CD4-positive, alpha-beta memory T cell (primary cell): ENCODE data around the gene CD34. TPM values are rescaled to one million over a fixed set of nuclear protein-coding genes. Genes with fewer than 3 reads are reported as not detected.

Experiments
- CTCF ChIA-PET: fragments of 350-600 bp; sonication (Branson Sonifier 250); formaldehyde crosslinking; loops from one replicate; lab custom pipeline; 2021; ENCODE audit warnings: inconsistent platforms; ENCODE audit not compliant: partially characterized antibody; lab: Charles Lee
- POLR2A ChIA-PET: fragments of 350-600 bp; sonication (Branson Sonifier 250); formaldehyde crosslinking; loops from one replicate; lab custom pipeline; 2021; ENCODE audit not compliant: partially characterized antibody; lab: Charles Lee
- DNase-seq, 5 donors: peaks; one replicate each; pipeline versions ENCODE4 v3.0.0 to v3.0.0-alpha.2; 2020 to 2022; ENCODE audit warnings: mixed read lengths in 1 of 5
- H3K27ac ChIP-seq: one replicate; pipeline ENCODE4 v1.7.0; 2013; ENCODE audit warnings: low read depth, low read length
- H3K27me3 ChIP-seq: 2 replicates; pipeline ENCODE4 v1.7.0; 2013; ENCODE audit warnings: mild to moderate bottlenecking, low read length, moderate library complexity; ENCODE audit not compliant: insufficient read depth
- H3K36me3 ChIP-seq: 2 replicates; pipeline ENCODE4 v1.7.0; 2013; ENCODE audit warnings: mild to moderate bottlenecking, low read length, moderate library complexity; ENCODE audit not compliant: insufficient read depth
- H3K4me1 ChIP-seq: 2 replicates; pipeline ENCODE4 v1.7.0; 2013; ENCODE audit warnings: mild to moderate bottlenecking, low read length, moderate library complexity; ENCODE audit not compliant: insufficient read depth
- H3K4me3 ChIP-seq, 2 donors: one replicate each; pipeline ENCODE4 v1.7.0; 2013; ENCODE audit warnings: low read length in 2 of 2, mild to moderate bottlenecking in 1 of 2
- H3K9me3 ChIP-seq, 2 donors: one replicate each; pipeline ENCODE4 v1.7.0; 2013; ENCODE audit warnings: low read length in 2 of 2, control low read depth in 1 of 2; ENCODE audit not compliant: control insufficient read depth in 1 of 2
- H3K27ac Mint-ChIP-seq, 7 donors: one replicate each; pipeline ENCODE4 v1.8.0; 2020 to 2021; ENCODE audit warnings: mixed read lengths in 7 of 7, mild to moderate bottlenecking in 6 of 7, inconsistent platforms in 3 of 7, moderate library complexity in 3 of 7
- H3K27me3 Mint-ChIP-seq, 2 donors: one replicate each; pipeline ENCODE4 v1.8.0; 2020 to 2021; ENCODE audit warnings: mixed read lengths in 2 of 2
- H3K36me3 Mint-ChIP-seq, 2 donors: one replicate each; pipeline ENCODE4 v1.8.0; 2020 to 2021; ENCODE audit warnings: mixed read lengths in 2 of 2, inconsistent platforms in 1 of 2, mild to moderate bottlenecking in 1 of 2
- H3K4me1 Mint-ChIP-seq, 4 donors: one replicate each; pipeline ENCODE4 v1.8.0; 2020 to 2021; ENCODE audit warnings: mixed read lengths in 4 of 4, mild to moderate bottlenecking in 1 of 4
- H3K4me3 Mint-ChIP-seq, 8 donors: one replicate each; pipeline ENCODE4 v1.8.0; 2020 to 2021; ENCODE audit warnings: mixed read lengths in 8 of 8, mild to moderate bottlenecking in 7 of 8, moderate library complexity in 6 of 8, inconsistent platforms in 3 of 8
- H3K9me3 Mint-ChIP-seq, 8 donors: one replicate each; pipeline ENCODE4 v1.8.0; 2020 to 2021; ENCODE audit warnings: mixed read lengths in 8 of 8, mild to moderate bottlenecking in 5 of 8, inconsistent platforms in 3 of 8, moderate library complexity in 1 of 8
- intact Hi-C: fragments of 100-400 bp; cut with micrococcal nuclease; formaldehyde crosslinking; loops from one replicate; pipeline ENCODE4 v1.15.1; 2023
- polyA plus RNA-seq, 2 donors: library from polyadenylated mRNA; unstranded; fragments of 300-500 nt; fragmentation: Illumina TruSeq; gene quantifications; one replicate each; pipeline ENCODE4 v1.2.3, GENCODE V29; 2021
- total RNA-seq, 2 experiments: library from RNA; stranded (reverse); gene quantifications; one replicate each; pipeline ENCODE4 v1.2.3, GENCODE V29; 2021

CD34 gene
- total and polyA plus RNA-seq, 4 experiments from 2014 or later, result 0.03 TPM; not detected in 3

- Mint-ChIP-seq H3K9me3 (no peaks in the 10 kb centered on the region), H3K4me3 (peak overlapping the region; percentile 91 to 98 (median 96)), H3K36me3 (peaks cover 15 to 52% of the 10 kb centered on the region in 2 donors), H3K27me3 (no peaks in the 10 kb centered on the region), H3K4me1 (peaks cover 71 to 94% (median 78%) of the 10 kb centered on the region in 4 donors), H3K27ac (peak overlapping the region; percentile 87 to 95 (median 93))
- CTCF ChIA-PET, result interaction anchor here (1.0 to 19.5 kb wide), 11 partner anchors 9 to 114 kb away, joined by 3 to 494 read pairs (median 19); partner anchors contain the start of gene CD46
- Histone ChIP-seq H3K4me3 (peak overlapping the region; percentile 70 to 79), H3K27me3 (no peaks in the 10 kb centered on the region), H3K4me1 (peaks cover 87% of the 10 kb centered on the region), H3K27ac (peak overlapping the region; percentile 81), H3K36me3 (peaks cover 3% of the 10 kb centered on the region), H3K9me3 (no peaks in the 10 kb centered on the region)
- POLR2A ChIA-PET, result interaction anchor here (1.5 to 16.6 kb wide), 8 partner anchors 12 to 115 kb away, joined by 4 to 374 read pairs (median 8); no protein-coding TSS in a partner anchor
- intact Hi-C loops, result loop anchor here (1.0 to 5.0 kb wide), 3 partner anchors 15 to 115 kb away; partner anchors contain the start of gene CD46
- DNase-seq, result peak; percentile 37 to 61 (median 44)
These were observed 43.5 kb downstream of the CD34 start for GRCh38 chr1:207867136-207868109.

- no peaks in the 10 kb centered on the region for H3K9me3 ChIP-seq
- H3K9me3 Mint-ChIP-seq, result no peaks in the 10 kb centered on the region
- H3K36me3 Mint-ChIP-seq, result peaks cover 23 to 59% of the 10 kb centered on the region in 2 donors
- ChIA-PET CTCF (interaction anchor here (1.2 to 19.5 kb wide), 4 partner anchors 10 to 97 kb away, joined by 3 to 494 read pairs (median 214); no protein-coding TSS in a partner anchor), POLR2A (interaction anchor here (1.4 to 16.6 kb wide), 3 partner anchors 18 to 115 kb away, joined by 3 to 374 read pairs (median 157); partner anchors contain the start of gene CD46)
- peak overlapping the region; percentile 91 to 98 (median 96) for H3K4me3 Mint-ChIP-seq
- H3K27ac ChIP-seq, result peak overlapping the region; percentile 81
- intact Hi-C loops, result loop anchor here (5.0 kb wide), 1 partner anchor 114 kb away; the partner anchor contains the start of gene CD46
- H3K4me1 Mint-ChIP-seq, result peaks cover 74 to 95% (median 81%) of the 10 kb centered on the region in 4 donors
- DNase-seq, result peak in 3 of 5 donors; percentile 28 to 58 (median 31)
- peaks cover 89% of the 10 kb centered on the region for H3K4me1 ChIP-seq
- H3K36me3 ChIP-seq, result peaks cover 3% of the 10 kb centered on the region
- no peaks in the 10 kb centered on the region for H3K27me3 ChIP-seq
- peak overlapping the region; percentile 70 to 79 for H3K4me3 ChIP-seq
- H3K27ac Mint-ChIP-seq, result peak overlapping the region; percentile 87 to 95 (median 93)
- no peaks in the 10 kb centered on the region for H3K27me3 Mint-ChIP-seq
These were observed 44.3 kb downstream of the CD34 start for GRCh38 chr1:207866471-207867135.

GRCh38 chr1:207863893-207864535 lies 46.9 kb downstream of the CD34 start:
- intact Hi-C loops, result loop anchor here (1.0 to 2.0 kb wide), 2 partner anchors 15 to 38 kb away; no protein-coding TSS in a partner anchor
- Histone ChIP-seq H3K36me3 (peaks cover 14% of the 10 kb centered on the region), H3K27me3 (no peaks in the 10 kb centered on the region), H3K4me3 (no peak overlapping the region), H3K9me3 (no peaks in the 10 kb centered on the region), H3K27ac (peak overlapping the region; percentile 48), H3K4me1 (peaks cover 88% of the 10 kb centered on the region)
- Mint-ChIP-seq H3K36me3 (peaks cover 24 to 53% of the 10 kb centered on the region in 2 donors), H3K9me3 (no peaks in the 10 kb centered on the region), H3K27ac (peak overlapping the region; percentile 73 to 95 (median 86)), H3K27me3 (no peaks in the 10 kb centered on the region), H3K4me1 (peaks cover 55 to 74% (median 60%) of the 10 kb centered on the region in 4 donors), H3K4me3 (peak overlapping the region; percentile 45 to 89 (median 72))
- ChIA-PET POLR2A (interaction anchor here (1.0 to 16.6 kb wide), 5 partner anchors 8 to 37 kb away, joined by 3 to 374 read pairs (median 16); no protein-coding TSS in a partner anchor), CTCF (interaction anchor here (1.5 to 19.5 kb wide), 6 partner anchors 9 to 99 kb away, joined by 5 to 494 read pairs (median 8); no protein-coding TSS in a partner anchor)
- peak; percentile 43 to 75 (median 49) for DNase-seq

GRCh38 chr1:207862241-207862787 lies 48.6 kb downstream of the CD34 start:
- CTCF ChIA-PET, result interaction anchor here (0.7 to 19.5 kb wide), 10 partner anchors 7 to 1333 kb away, joined by 3 to 494 read pairs (median 6); no protein-coding TSS in a partner anchor
- Histone ChIP-seq H3K4me3 (no peak overlapping the region), H3K27ac (peak overlapping the region; percentile 47), H3K4me1 (peaks cover 98% of the 10 kb centered on the region), H3K36me3 (peaks cover 12% of the 10 kb centered on the region), H3K9me3 (no peaks in the 10 kb centered on the region), H3K27me3 (no peaks in the 10 kb centered on the region)
- Mint-ChIP-seq H3K9me3 (no peaks in the 10 kb centered on the region), H3K27ac (peak overlapping the region; percentile 92 to 96 (median 94)), H3K36me3 (peaks cover 27 to 47% of the 10 kb centered on the region in 2 donors), H3K4me1 (peaks cover 56 to 65% (median 60%) of the 10 kb centered on the region in 4 donors), H3K4me3 (peak overlapping the region; percentile 9 to 89 (median 64)), H3K27me3 (no peaks in the 10 kb centered on the region)
- intact Hi-C loops, result no loop called here
- POLR2A ChIA-PET, result interaction anchor here (1.2 to 16.6 kb wide), 4 partner anchors 13 to 35 kb away, joined by 4 to 374 read pairs (median 12); no protein-coding TSS in a partner anchor
- no peak for DNase-seq

GRCh38 chr1:207861442-207862177 lies 49.3 kb downstream of the CD34 start:
- peaks cover 55 to 65% (median 59%) of the 10 kb centered on the region in 4 donors for H3K4me1 Mint-ChIP-seq
- H3K27ac Mint-ChIP-seq, result peak overlapping the region; percentile 92 to 96 (median 94)
- H3K27me3 Mint-ChIP-seq, result no peaks in the 10 kb centered on the region
- H3K36me3 Mint-ChIP-seq, result peaks cover 27 to 47% of the 10 kb centered on the region in 2 donors
- peak; percentile 42 to 76 (median 43) for DNase-seq
- Histone ChIP-seq H3K9me3 (no peaks in the 10 kb centered on the region), H3K36me3 (peaks cover 10% of the 10 kb centered on the region), H3K27ac (peak overlapping the region; percentile 47), H3K27me3 (no peaks in the 10 kb centered on the region), H3K4me1 (peaks cover 96% of the 10 kb centered on the region), H3K4me3 (no peak overlapping the region)
- POLR2A ChIA-PET, result interaction anchor here (0.8 to 16.6 kb wide), 6 partner anchors 12 to 35 kb away, joined by 3 to 374 read pairs (median 5); no protein-coding TSS in a partner anchor
- intact Hi-C loops, result no loop called here
- peak overlapping the region; percentile 9 to 87 (median 64) for H3K4me3 Mint-ChIP-seq
- no peaks in the 10 kb centered on the region for H3K9me3 Mint-ChIP-seq
- CTCF ChIA-PET, result interaction anchor here (0.7 to 19.5 kb wide), 10 partner anchors 8 to 1332 kb away, joined by 3 to 494 read pairs (median 6); no protein-coding TSS in a partner anchor
